Activated CD4-positive, alpha-beta T cell treated with anti-CD3 and anti-CD28 coated beads, Interleukin-2, amount 50 U/mL, for 1 hour (primary cell): ENCODE data around the gene C1orf174.
A peak's percentile ranks its signal among the peaks of the same experiment; 100 is the strongest.
"Not testable (repeated sequence)": the region's sequence is repeated elsewhere in the genome, so short reads cannot be mapped to it uniquely, and the experiment has no call there.

ENCODE experiments used
- DNase-seq: peaks from one replicate; pipeline ENCODE4 v3.0.0-alpha.2; 2020

C1orf174 gene

GRCh38 chr1:3925256-3925655, 25.2 kb upstream of the C1orf174 start:
- DNase-seq: no peak

- no peak for DNase-seq
Observed at GRCh38 chr1:3924825-3925220, 24.8 kb upstream of the C1orf174 start.

- DNase-seq: no peak
Observed at GRCh38 chr1:3924186-3924824, 24.2 kb upstream of the C1orf174 start.

- no peak for DNase-seq
Observed at GRCh38 chr1:3923378-3924185, 23.5 kb upstream of the C1orf174 start.

- DNase-seq: no peak
Observed at GRCh38 chr1:3922851-3923250, 22.8 kb upstream of the C1orf174 start.

GRCh38 chr1:3922201-3922725, 22.2 kb upstream of the C1orf174 start:
- no peak for DNase-seq

GRCh38 chr1:3921765-3922164, 21.7 kb upstream of the C1orf174 start:
- no peak for DNase-seq

GRCh38 chr1:3919706-3920105, 19.6 kb upstream of the C1orf174 start:
- no peak for DNase-seq

GRCh38 chr1:3918966-3919611, 19.0 kb upstream of the C1orf174 start:
- DNase-seq: no peak

GRCh38 chr1:3918359-3918758, 18.3 kb upstream of the C1orf174 start:
- DNase-seq: not testable (repeated sequence)

GRCh38 chr1:3917761-3918160, 17.7 kb upstream of the C1orf174 start:
- DNase-seq: no peak

GRCh38 chr1:3915551-3916121, 15.6 kb upstream of the C1orf174 start:
- no peak for DNase-seq

GRCh38 chr1:3914911-3915310, 14.8 kb upstream of the C1orf174 start:
- no peak for DNase-seq

GRCh38 chr1:3914331-3914851, 14.3 kb upstream of the C1orf174 start:
- DNase-seq: no peak

- DNase-seq: no peak
Observed at GRCh38 chr1:3912809-3913685, 13.0 kb upstream of the C1orf174 start.

- no peak for DNase-seq
Observed at GRCh38 chr1:3911981-3912808, 12.1 kb upstream of the C1orf174 start.

GRCh38 chr1:3910857-3911845, 11.1 kb upstream of the C1orf174 start:
- peak; percentile 79 for DNase-seq

GRCh38 chr1:3910049-3910731, 10.1 kb upstream of the C1orf174 start:
- no peak for DNase-seq

GRCh38 chr1:3909615-3910014, 9.5 kb upstream of the C1orf174 start:
- DNase-seq: no peak
